GM12873 (cell line): ENCODE measurements around the gene RABGAP1.

ENCODE experiments used
- TF ChIP-seq, protein P1 (sequence below): IDR thresholded peaks from 2 replicates; pipeline ENCODE4 v1.5.1; 2012; ENCODE audit warnings: low read depth, mild to moderate bottlenecking, moderate library complexity, low read length, control low read depth; ENCODE audit not compliant: insufficient read depth; ENCODE audit errors: missing control alignments

Gene RABGAP1

DNA sequence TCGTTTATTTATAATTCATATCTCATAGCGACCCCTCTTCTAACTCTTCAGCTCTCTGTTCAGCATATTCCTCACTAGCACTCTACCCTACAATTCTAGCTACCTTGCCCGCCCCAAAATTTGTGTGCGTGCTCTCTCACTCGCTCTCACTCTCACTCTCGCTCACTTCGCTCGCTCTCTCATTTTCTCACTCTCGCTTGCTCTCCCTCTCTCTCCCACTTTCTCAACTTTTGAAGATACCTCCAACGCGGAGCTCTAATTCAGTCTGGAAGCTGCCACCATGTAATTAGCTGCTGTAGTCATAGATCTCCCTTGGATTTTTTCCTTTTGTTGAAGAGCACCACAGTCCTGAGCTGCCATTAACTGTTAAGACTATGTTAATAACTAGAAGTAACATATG, 123.1 kb downstream of the RABGAP1 start:
- TF ChIP-seq, protein P1, sequence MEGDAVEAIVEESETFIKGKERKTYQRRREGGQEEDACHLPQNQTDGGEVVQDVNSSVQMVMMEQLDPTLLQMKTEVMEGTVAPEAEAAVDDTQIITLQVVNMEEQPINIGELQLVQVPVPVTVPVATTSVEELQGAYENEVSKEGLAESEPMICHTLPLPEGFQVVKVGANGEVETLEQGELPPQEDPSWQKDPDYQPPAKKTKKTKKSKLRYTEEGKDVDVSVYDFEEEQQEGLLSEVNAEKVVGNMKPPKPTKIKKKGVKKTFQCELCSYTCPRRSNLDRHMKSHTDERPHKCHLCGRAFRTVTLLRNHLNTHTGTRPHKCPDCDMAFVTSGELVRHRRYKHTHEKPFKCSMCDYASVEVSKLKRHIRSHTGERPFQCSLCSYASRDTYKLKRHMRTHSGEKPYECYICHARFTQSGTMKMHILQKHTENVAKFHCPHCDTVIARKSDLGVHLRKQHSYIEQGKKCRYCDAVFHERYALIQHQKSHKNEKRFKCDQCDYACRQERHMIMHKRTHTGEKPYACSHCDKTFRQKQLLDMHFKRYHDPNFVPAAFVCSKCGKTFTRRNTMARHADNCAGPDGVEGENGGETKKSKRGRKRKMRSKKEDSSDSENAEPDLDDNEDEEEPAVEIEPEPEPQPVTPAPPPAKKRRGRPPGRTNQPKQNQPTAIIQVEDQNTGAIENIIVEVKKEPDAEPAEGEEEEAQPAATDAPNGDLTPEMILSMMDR: no peak

DNA sequence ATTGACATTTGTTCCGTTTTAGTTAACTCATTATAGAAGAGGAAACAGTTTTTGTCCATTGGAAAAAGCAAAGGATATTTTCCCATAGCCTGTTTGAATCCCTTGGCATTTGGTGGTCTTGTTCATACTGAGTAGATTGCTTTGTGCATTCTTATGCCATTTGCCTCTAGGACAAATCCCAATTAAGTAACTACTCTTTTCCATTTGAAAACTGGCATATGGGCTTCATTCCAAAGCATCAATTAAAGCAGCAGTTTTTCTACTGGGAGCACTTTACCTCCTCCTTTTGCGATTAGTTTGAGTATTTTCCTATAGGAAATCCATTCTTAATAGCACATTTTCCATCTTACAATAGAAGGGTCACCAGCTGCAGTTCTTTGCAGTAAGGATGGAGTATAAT, 123.9 kb downstream of the RABGAP1 start:
- TF ChIP-seq, protein P1: no peak

DNA sequence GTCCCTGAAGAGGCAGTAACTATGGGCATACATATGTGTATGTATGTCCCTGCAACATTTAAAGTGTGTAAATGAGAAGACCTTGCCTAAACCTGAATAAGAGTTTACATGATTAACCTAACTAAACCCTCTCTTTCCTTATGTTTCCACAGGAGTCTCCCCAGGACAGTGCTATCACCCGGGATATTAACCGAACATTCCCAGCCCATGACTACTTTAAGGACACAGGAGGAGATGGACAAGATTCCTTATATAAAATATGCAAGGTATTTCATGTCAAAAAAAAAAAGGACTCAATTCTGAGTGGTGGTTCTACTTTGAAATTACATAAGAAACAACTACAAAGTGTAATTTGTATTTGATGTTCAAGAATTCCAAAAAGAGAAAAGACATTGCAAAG, 124.4 kb downstream of the RABGAP1 start:
- TF ChIP-seq, protein P1: no peak

DNA sequence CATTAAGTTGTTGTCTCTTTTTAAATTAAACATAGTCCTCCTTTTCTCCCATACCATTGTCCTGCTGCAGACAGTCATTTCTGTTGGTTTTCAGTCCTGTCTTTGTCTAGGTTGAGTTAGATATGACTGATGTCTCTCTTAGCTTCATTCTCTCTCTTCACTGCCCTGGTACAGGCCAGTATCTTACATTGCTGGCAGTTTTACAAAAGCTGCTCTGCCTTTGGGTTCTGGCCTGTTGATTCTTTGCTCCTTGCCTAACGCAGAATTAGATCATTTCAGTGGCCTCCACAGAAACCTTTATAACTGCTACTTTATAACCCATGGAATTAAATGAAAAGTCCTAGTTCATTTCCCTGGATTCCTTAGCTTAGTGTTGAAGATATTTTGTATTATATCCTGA, 126.3 kb downstream of the RABGAP1 start:
- TF ChIP-seq, protein P1: no peak

DNA sequence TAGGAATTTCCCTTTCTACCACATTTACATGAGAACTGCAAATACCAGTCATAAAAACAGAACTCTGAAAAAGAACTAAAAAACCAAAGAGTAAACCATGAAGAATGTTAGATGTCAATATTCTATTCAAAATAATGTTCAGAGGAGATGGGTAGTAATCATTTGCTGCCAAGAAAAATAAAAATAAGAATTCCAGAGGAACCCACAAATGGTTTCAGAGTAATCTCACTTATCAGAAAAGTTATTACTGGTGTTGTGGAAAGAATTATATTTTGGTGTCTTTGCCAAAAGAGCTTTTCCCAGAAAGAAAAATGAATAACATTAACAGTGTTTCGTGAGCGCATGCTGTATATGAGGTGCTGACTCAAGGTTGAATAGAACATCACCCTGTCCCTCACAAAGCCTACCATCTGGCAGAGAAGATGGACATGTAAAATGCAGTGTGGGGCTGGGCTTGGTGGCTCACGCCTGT, 128.2 kb downstream of the RABGAP1 start:
- TF ChIP-seq, protein P1: no peak

DNA sequence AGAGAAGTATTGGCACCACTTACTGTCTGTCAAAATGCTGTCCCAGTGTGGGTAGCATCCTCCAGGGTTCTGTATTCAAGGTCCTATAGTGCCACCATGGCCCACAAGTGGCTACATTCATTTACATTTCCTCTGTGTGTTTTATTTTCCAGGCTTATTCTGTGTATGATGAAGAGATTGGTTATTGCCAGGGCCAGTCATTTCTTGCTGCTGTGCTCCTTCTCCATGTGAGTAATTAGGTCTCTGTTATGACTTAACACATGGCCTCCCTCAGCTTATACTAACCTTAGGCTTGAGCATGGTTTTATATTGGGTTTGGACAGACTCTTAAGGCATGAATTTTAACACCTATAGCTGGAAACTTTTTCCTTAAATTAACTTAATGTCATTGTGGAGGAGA, 129.4 kb downstream of the RABGAP1 start:
- TF ChIP-seq, protein P1: no peak

DNA sequence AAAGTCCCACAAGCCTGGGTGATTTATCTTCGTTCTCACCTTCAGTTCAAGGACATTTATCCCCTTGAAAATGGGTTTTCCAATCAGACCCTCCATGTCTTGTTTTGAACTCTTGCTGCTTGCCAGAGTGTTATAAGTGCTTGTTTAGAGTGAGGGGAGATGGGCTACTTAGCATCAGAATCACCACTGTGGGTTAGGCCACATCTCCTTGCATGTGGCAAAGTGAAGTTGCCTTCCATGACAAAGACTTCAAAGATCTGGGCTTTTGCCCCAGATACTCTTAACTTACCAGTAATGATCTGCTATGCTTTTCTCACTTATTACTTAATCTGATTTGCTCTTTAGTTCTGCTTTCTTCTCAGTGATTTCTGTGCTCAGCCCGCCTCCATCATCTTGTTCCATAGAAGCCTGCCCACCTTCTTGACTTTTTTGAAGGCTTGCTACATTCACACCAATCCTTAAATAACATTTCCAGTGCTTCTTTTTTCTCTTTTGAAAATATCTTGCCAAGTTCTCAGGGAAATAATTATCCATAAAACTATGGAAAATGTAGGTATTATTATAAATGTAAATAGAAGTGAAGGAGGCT, 131.7 kb downstream of the RABGAP1 start:
- TF ChIP-seq, protein P1: no peak

DNA sequence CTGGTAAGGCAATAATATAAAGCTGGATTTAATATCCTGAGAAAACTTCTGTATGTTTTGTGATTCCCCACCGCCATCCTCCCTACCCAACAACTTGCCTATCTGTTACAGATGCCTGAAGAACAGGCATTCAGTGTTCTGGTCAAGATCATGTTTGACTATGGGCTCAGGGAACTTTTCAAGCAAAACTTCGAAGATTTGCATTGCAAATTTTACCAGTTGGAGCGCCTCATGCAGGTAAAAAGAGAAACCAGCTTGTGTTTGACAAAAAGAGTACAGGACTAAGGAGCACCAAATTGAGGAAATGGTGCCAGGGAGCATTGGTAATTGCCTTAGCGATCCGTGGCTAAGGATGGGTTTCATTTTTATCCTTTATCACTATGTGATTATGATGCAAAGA, 132.6 kb downstream of the RABGAP1 start:
- TF ChIP-seq, protein P1: no peak
